Measurements from ENCODE around the gene NUF2. TPM values are rescaled to one million over a fixed set of nuclear protein-coding genes. Genes with fewer than 3 reads are reported as not detected.

The NUF2 gene
- polyA plus RNA-seq, 1 donor (not counting 4 experiments of a cell fraction or from before 2014, with no cell fraction given), result 10.6 TPM

GRCh38 chr1:163366555-163366954 is 44.8 kb downstream of the NUF2 start:
- H3K27me3 ChIP-seq (ENCODE audit: control insufficient read depth, extremely low read depth, insufficient read depth, low read length), result no peaks in the 10 kb centered on the region
- H2AFZ ChIP-seq (ENCODE audit: control insufficient read depth, low read length), result no peak overlapping the region
- TF ChIP-seq EZH2 (IDR thresholded peaks at IDR 0.05; ENCODE audit: low read length), result no peak
- TF ChIP-seq, protein P1, sequence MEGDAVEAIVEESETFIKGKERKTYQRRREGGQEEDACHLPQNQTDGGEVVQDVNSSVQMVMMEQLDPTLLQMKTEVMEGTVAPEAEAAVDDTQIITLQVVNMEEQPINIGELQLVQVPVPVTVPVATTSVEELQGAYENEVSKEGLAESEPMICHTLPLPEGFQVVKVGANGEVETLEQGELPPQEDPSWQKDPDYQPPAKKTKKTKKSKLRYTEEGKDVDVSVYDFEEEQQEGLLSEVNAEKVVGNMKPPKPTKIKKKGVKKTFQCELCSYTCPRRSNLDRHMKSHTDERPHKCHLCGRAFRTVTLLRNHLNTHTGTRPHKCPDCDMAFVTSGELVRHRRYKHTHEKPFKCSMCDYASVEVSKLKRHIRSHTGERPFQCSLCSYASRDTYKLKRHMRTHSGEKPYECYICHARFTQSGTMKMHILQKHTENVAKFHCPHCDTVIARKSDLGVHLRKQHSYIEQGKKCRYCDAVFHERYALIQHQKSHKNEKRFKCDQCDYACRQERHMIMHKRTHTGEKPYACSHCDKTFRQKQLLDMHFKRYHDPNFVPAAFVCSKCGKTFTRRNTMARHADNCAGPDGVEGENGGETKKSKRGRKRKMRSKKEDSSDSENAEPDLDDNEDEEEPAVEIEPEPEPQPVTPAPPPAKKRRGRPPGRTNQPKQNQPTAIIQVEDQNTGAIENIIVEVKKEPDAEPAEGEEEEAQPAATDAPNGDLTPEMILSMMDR (optimal IDR thresholded peaks at IDR 0.05 in 1 of 3, IDR thresholded peaks at IDR 0.05 in 1 of 3, conservative IDR thresholded peaks at IDR 0.05 in 1 of 3; ENCODE audit: extremely low read depth in 1 of 3, insufficient read depth in 2 of 3, low read length in 3 of 3), result no peak
- no peaks in the 10 kb centered on the region for H3K9me3 ChIP-seq (ENCODE audit: control insufficient read depth, low read depth, low read length)
- FAIRE-seq, result no peak
- H3K27ac ChIP-seq (ENCODE audit: control insufficient read depth, insufficient read depth, low read length), result no peak overlapping the region
- no peaks in the 10 kb centered on the region for H3K4me1 ChIP-seq (ENCODE audit: control insufficient read depth, extremely low read depth, insufficient read depth, low read length)
- no peak overlapping the region for H3K9ac ChIP-seq (ENCODE audit: control insufficient read depth, extremely low read depth, insufficient read depth, low read length)
- no peak overlapping the region for H3K4me2 ChIP-seq (ENCODE audit: control insufficient read depth, extremely low read depth, insufficient read depth, low read depth, low read length)
- no peaks in the 10 kb centered on the region for H3K79me2 ChIP-seq (ENCODE audit: control insufficient read depth, insufficient read depth, low read length)
- no peak overlapping the region for H3K4me3 ChIP-seq (ENCODE audit: control insufficient read depth in 2 of 3, extremely low read depth in 1 of 3, insufficient read depth in 2 of 3, low read depth in 1 of 3, low read length in 3 of 3)
- H3K9me1 ChIP-seq (ENCODE audit: control insufficient read depth, extremely low read depth, insufficient read depth, low read length), result no peaks in the 10 kb centered on the region
- no peaks in the 10 kb centered on the region for H3K36me3 ChIP-seq (ENCODE audit: control insufficient read depth in 2 of 2, extremely low read depth in 1 of 2, insufficient read depth in 2 of 2, low read length in 2 of 2)
- dilution Hi-C loops (cut with MboI; ENCODE audit: extremely low pct_ligation_motif_present, low sequenced_read_pairs), result no loop called here
- DNase-seq (ENCODE audit: low read depth, low spot score), result no peak
- no peaks in the 10 kb centered on the region for H4K20me1 ChIP-seq (ENCODE audit: control insufficient read depth, extremely low read depth, insufficient read depth, low read length)

GRCh38 chr1:163367721-163368120 is 46.0 kb downstream of the NUF2 start:
- H3K9me1 ChIP-seq (ENCODE audit: control insufficient read depth, extremely low read depth, insufficient read depth, low read length), result no peaks in the 10 kb centered on the region
- dilution Hi-C loops (cut with MboI; ENCODE audit: extremely low pct_ligation_motif_present, low sequenced_read_pairs), result no loop called here
- DNase-seq (ENCODE audit: low read depth, low spot score), result no peak

More at GRCh38 chr1:163367721-163368120, 46.0 kb downstream of the NUF2 start:
- H3K4me1 ChIP-seq (ENCODE audit: control insufficient read depth, extremely low read depth, insufficient read depth, low read length), result no peaks in the 10 kb centered on the region
- H4K20me1 ChIP-seq (ENCODE audit: control insufficient read depth, extremely low read depth, insufficient read depth, low read length), result no peaks in the 10 kb centered on the region
- no peak for TF ChIP-seq EZH2 (IDR thresholded peaks at IDR 0.05; ENCODE audit: low read length)
- TF ChIP-seq, protein P1 (optimal IDR thresholded peaks at IDR 0.05 in 1 of 3, IDR thresholded peaks at IDR 0.05 in 1 of 3, conservative IDR thresholded peaks at IDR 0.05 in 1 of 3; ENCODE audit: extremely low read depth in 1 of 3, insufficient read depth in 2 of 3, low read length in 3 of 3), result no peak
- no peaks in the 10 kb centered on the region for H3K9me3 ChIP-seq (ENCODE audit: control insufficient read depth, low read depth, low read length)
- no peaks in the 10 kb centered on the region for H3K79me2 ChIP-seq (ENCODE audit: control insufficient read depth, insufficient read depth, low read length)
- no peaks in the 10 kb centered on the region for H3K36me3 ChIP-seq (ENCODE audit: control insufficient read depth in 2 of 2, extremely low read depth in 1 of 2, insufficient read depth in 2 of 2, low read length in 2 of 2)
- H3K27ac ChIP-seq (ENCODE audit: control insufficient read depth, insufficient read depth, low read length), result no peak overlapping the region
- H3K4me3 ChIP-seq (ENCODE audit: control insufficient read depth in 2 of 3, extremely low read depth in 1 of 3, insufficient read depth in 2 of 3, low read depth in 1 of 3, low read length in 3 of 3), result no peak overlapping the region
- FAIRE-seq, result no peak
- no peak overlapping the region for H3K9ac ChIP-seq (ENCODE audit: control insufficient read depth, extremely low read depth, insufficient read depth, low read length)
- H3K27me3 ChIP-seq (ENCODE audit: control insufficient read depth, extremely low read depth, insufficient read depth, low read length), result no peaks in the 10 kb centered on the region
- no peak overlapping the region for H3K4me2 ChIP-seq (ENCODE audit: control insufficient read depth, extremely low read depth, insufficient read depth, low read depth, low read length)
- H2AFZ ChIP-seq (ENCODE audit: control insufficient read depth, low read length), result no peak overlapping the region

Measured in keratinocyte (primary cell).